GM21529 (cell line): ENCODE results near the gene PLD5.
"Not testable (repeated sequence)": the region's sequence is repeated elsewhere in the genome, so short reads cannot be mapped to it uniquely, and the experiment has no call there.

Experiments used
- ATAC-seq: cut with Tn5 transposase; IDR thresholded peaks from one replicate; pipeline ENCODE4 v1.9.1; 2021; ENCODE audit not compliant: unreplicated experiment

The PLD5 gene

DNA sequence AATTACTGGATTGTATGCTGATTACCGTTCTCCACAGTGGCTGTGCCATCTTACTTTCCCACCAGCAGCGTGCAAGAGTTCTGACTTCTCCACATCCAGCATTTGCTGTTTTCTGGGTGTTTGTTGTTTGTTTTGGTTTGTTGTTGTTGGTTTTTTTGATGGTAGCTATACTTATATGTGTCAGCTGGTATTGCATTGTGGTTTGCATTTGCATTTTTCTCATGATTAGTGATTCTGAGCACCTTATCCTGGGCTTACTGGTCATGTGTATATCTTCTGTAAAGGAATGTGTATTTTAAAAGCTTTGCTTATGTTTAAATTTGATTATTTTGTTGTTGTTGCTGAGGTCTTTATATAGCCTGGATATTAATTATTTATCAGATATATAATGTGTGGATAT lies 458.7 kb downstream of the PLD5 start:
- no peak for ATAC-seq

GRCh38 chr1:242062271-242062670 lies 462.2 kb downstream of the PLD5 start:
- no peak for ATAC-seq

GRCh38 chr1:242059976-242060375 lies 464.5 kb downstream of the PLD5 start:
- no peak for ATAC-seq

GRCh38 chr1:242058582-242058981 lies 465.9 kb downstream of the PLD5 start:
- ATAC-seq = peak; percentile 73

GRCh38 chr1:242058181-242058580 lies 466.3 kb downstream of the PLD5 start:
- ATAC-seq = not testable (repeated sequence)

DNA sequence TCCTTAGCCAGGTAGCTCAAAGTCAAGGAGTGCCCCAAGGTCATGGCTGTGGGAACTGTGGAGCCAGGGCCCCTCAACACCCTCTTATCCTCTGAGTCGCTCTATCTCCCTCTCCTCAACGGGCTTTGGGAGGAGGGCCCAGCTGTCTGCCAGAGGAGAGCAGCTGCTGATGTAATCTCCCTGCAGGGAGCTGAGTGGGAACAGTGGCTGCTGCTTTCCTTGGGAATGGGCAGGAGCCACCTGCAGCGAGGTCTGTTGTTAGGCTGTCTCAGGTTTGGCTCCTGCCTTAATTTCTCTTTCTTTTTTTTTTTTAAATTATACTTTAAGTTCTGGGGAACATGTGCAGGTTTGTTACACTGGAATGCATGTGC lies 466.8 kb downstream of the PLD5 start:
- no peak for ATAC-seq

DNA sequence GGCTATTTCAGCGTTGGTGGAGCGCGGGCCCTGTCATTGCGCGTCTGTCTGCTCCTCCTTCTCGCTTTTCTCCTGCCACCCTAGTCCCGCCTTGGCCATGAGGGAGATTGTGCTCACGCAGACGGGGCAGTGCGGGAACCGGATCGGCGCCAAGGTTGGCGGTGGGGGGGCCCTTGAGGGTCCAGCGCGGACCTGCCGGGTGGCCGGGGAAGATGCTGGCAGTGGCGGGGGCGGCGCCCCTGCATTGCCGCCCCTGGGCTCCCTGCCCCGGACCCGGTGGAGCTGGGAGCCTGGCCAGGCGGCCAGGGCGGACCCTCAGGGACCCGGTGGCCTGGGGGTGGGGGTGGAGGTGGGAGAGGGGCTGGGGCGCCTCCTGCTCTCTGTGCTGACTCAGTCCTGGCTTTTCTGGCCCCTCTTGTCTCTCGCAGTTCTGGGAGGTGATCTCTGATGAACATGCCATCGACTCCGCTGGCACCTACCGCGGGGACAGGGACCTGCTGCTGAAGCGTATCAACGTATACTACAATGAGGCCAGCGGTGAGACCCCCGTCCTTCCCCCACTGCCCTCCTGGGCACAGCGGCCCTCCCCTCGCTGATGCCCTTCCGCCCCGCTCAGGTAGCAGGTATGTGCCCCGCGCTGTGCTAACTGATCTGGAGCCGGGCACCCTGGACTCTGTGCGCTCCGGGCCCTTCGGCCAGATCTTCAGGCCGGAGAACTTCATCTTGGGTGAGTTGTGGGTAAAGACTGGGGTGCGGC lies 467.3 kb downstream of the PLD5 start:
- no peak for ATAC-seq

DNA sequence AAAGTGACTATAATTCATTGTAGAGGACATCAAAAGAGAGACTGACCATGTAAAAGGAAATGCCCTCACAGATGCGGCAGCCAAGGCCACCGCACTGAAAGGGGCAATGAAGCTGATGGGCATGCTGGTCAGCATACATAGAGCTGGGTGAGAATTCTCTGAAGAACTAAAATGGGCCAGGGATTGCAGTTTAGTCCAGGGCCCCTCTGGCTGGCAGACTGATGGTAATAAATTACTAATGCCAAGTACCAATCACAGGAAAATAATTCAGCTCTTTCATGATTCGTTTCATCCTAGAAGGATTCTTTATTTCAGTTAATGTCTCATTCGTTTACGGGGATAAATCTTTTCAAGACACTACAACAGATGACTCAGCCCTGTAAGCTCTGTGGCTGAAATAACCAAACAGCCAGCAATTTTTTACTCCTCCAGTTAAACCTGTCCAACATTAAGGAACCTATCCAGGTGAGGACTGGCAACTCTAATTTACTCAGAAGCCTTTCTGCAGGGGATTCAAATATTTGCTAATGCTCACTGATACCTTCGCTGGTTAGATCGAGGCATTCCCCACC lies 468.7 kb downstream of the PLD5 start:
- ATAC-seq = no peak

GRCh38 chr1:242043165-242043564 lies 481.3 kb downstream of the PLD5 start:
- ATAC-seq = no peak

- ATAC-seq = no peak
These were observed 490.1 kb downstream of the PLD5 start for GRCh38 chr1:242034392-242034791.

DNA sequence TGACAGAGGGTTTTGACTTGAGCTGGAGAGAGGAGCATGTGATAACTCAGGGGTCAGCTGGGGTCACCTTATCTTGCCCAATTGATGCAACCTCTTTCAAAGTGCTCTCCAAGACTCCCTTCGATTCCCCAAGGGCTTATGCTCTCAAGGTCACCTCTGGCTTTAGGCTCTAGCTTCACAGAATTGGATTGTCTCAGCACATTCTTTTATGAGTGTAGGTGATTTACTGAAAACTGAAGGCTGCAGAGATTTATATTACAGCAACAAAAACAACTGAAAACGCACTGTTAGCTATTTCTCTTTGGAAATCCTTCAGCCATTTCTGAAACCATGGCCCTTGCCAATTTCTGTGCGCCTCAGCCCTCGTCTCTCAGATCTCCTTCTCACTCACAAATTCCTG lies 491.1 kb downstream of the PLD5 start:
- no peak for ATAC-seq
